Measurements from ENCODE around the gene MAP2. TPM values are rescaled to one million over a fixed set of nuclear protein-coding genes. Genes with fewer than 3 reads are reported as not detected.

Gene MAP2
- total RNA-seq, 4 donors from 2014 or later: 7.4 to 124 (median 59.9) TPM

- WGBS, 2 donors (ENCODE audit: low coverage in 1 of 2): 62 to 71% methylated on average over 2 of the region's 2 CpGs
- ATAC-seq: no peak
- TF ChIP-seq EP300 (IDR thresholded peaks at IDR 0.05) (no peak), POLR2AphosphoS5 (IDR thresholded peaks at IDR 0.05) (no peak), POLR2A (IDR thresholded peaks at IDR 0.05) (no peak), CTCF (IDR thresholded peaks at IDR 0.05) (no peak)
Observed at GRCh38 chr2:209640358-209640757, 216.5 kb downstream of the MAP2 start.

GRCh38 chr2:209642146-209642820, 218.4 kb downstream of the MAP2 start:
- Histone ChIP-seq H3K4me3 (no peak overlapping the region), H3K9me3 (no peaks in the 10 kb centered on the region), H3K4me1 (no peaks in the 10 kb centered on the region), H3K27me3 (no peaks in the 10 kb centered on the region), H3K27ac (no peak overlapping the region), H3K36me3 (no peaks in the 10 kb centered on the region)
- no peak for ATAC-seq
- no peak for TF ChIP-seq POLR2AphosphoS5 (IDR thresholded peaks at IDR 0.05)
- no peak for TF ChIP-seq POLR2A (IDR thresholded peaks at IDR 0.05)
- no peak for TF ChIP-seq CTCF (IDR thresholded peaks at IDR 0.05)
- no peak for TF ChIP-seq EP300 (IDR thresholded peaks at IDR 0.05)
- 78 to 82% methylated on average over 2 to 3 of the region's 3 CpGs for WGBS, 2 donors (ENCODE audit: low coverage in 1 of 2)

More at GRCh38 chr2:209640358-209640757, 216.5 kb downstream of the MAP2 start:
- H3K4me1 ChIP-seq: no peaks in the 10 kb centered on the region
- H3K9me3 ChIP-seq: no peaks in the 10 kb centered on the region
- H3K27ac ChIP-seq: no peak overlapping the region
- H3K36me3 ChIP-seq: no peaks in the 10 kb centered on the region
- H3K27me3 ChIP-seq: no peaks in the 10 kb centered on the region
- H3K4me3 ChIP-seq: no peak overlapping the region

DNA sequence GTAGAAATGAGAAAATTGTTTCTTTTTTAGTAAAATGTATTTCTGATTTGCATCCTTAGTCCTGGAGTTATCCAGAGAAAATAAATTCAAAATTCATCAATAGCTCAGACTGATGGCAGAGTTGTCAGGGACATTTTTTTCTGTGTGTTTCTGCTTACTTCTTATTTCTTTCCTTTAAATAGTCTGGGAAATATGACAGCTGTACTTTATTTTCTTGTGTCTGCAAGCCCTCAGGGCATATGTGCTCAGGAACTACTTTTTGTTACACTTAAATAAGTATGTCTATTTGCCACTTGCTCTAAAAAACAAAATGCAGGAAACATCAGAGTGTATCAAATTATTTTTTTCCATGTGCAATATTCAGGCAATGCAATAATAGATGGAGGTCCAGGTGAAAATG, 221.0 kb downstream of the MAP2 start:
- TF ChIP-seq POLR2AphosphoS5 (IDR thresholded peaks at IDR 0.05) (no peak), POLR2A (IDR thresholded peaks at IDR 0.05) (no peak), EP300 (IDR thresholded peaks at IDR 0.05) (no peak), CTCF (IDR thresholded peaks at IDR 0.05) (no peak)
- no peaks in the 10 kb centered on the region for H3K36me3 ChIP-seq
- no peak overlapping the region for H3K27ac ChIP-seq
- H3K9me3 ChIP-seq: no peaks in the 10 kb centered on the region
- no peaks in the 10 kb centered on the region for H3K4me1 ChIP-seq
- no peaks in the 10 kb centered on the region for H3K27me3 ChIP-seq
- H3K4me3 ChIP-seq: no peak overlapping the region
- ATAC-seq: no peak

GRCh38 chr2:209648714-209649113, 224.9 kb downstream of the MAP2 start:
- no peaks in the 10 kb centered on the region for H3K36me3 ChIP-seq
- ATAC-seq: no peak

More at GRCh38 chr2:209648714-209649113, 224.9 kb downstream of the MAP2 start:
- Histone ChIP-seq H3K4me3 (no peak overlapping the region), H3K9me3 (no peaks in the 10 kb centered on the region), H3K27ac (no peak overlapping the region), H3K27me3 (no peaks in the 10 kb centered on the region), H3K4me1 (no peaks in the 10 kb centered on the region)
- WGBS, 2 donors (ENCODE audit: low coverage in 1 of 2): 67% methylated on average over 2 of the region's 3 CpGs; no CpG with 5 or more reads in 1 of the 2 donors
- TF ChIP-seq EP300 (IDR thresholded peaks at IDR 0.05): no peak
- no peak for TF ChIP-seq POLR2AphosphoS5 (IDR thresholded peaks at IDR 0.05)
- TF ChIP-seq CTCF (IDR thresholded peaks at IDR 0.05): no peak
- TF ChIP-seq POLR2A (IDR thresholded peaks at IDR 0.05): no peak
